H9 (cell line): ENCODE data around the gene TP73. TPM values are rescaled to one million over a fixed set of nuclear protein-coding genes. Genes with fewer than 3 reads are reported as not detected.

Source experiments
- DNase-seq: peaks from one replicate; pipeline ENCODE4 v3.0.0-alpha.2; 2017
- H2AFZ ChIP-seq: one replicate; pipeline ENCODE4 v1.6.1; 2013; ENCODE audit warnings: mild to moderate bottlenecking, low read length, control low read depth, moderate library complexity
- H2AK5ac ChIP-seq: 2 replicates; pipeline ENCODE4 v1.6.1; 2013; ENCODE audit warnings: low read length, control low read depth, mixed read lengths; ENCODE audit not compliant: insufficient read length
- H2BK120ac ChIP-seq: one replicate; pipeline ENCODE4 v1.6.1; 2013; ENCODE audit warnings: low read depth, mild to moderate bottlenecking, low read length, control low read depth, inconsistent platforms; ENCODE audit not compliant: poor library complexity, severe bottlenecking
- H2BK12ac ChIP-seq: 2 replicates; pipeline ENCODE4 v1.6.1; 2013; ENCODE audit warnings: low read length, control low read depth, mixed read lengths, low read depth; ENCODE audit not compliant: insufficient read length
- H2BK15ac ChIP-seq: 2 replicates; pipeline ENCODE4 v1.6.1; 2013; ENCODE audit warnings: low read depth, low read length, control low read depth
- H2BK20ac ChIP-seq: one replicate; pipeline ENCODE4 v1.6.1; 2013; ENCODE audit warnings: low read depth, mild to moderate bottlenecking, low read length, control low read depth, inconsistent platforms; ENCODE audit not compliant: poor library complexity, severe bottlenecking
- H2BK5ac ChIP-seq: 2 replicates; pipeline ENCODE4 v1.6.1; 2013; ENCODE audit warnings: low read length, control low read depth, mixed read lengths; ENCODE audit not compliant: insufficient read length
- H3K14ac ChIP-seq: 2 replicates; pipeline ENCODE4 v1.6.1; 2013; ENCODE audit warnings: low read length, control low read depth; ENCODE audit not compliant: insufficient read depth
- H3K18ac ChIP-seq: 2 replicates; pipeline ENCODE4 v1.6.1; 2013; ENCODE audit warnings: low read depth, mild to moderate bottlenecking, mixed read lengths, low read length, control low read depth; ENCODE audit not compliant: insufficient read length
- H3K23ac ChIP-seq: 2 replicates; pipeline ENCODE4 v1.6.1; 2013; ENCODE audit warnings: low read length, control low read depth, mixed read lengths, low read depth; ENCODE audit not compliant: insufficient read length
- H3K23me2 ChIP-seq: 2 replicates; pipeline ENCODE4 v1.6.1; 2013; ENCODE audit warnings: low read depth, mild to moderate bottlenecking, mixed read lengths, low read length, control low read depth; ENCODE audit not compliant: insufficient read length, poor library complexity, severe bottlenecking
- H3K27ac ChIP-seq: 2 replicates; pipeline ENCODE4 v1.5.1; 2013; ENCODE audit warnings: low read length, control low read depth, mixed read lengths, low read depth; ENCODE audit not compliant: insufficient read length
- H3K27me3 ChIP-seq: 2 replicates; pipeline ENCODE4 v1.6.1; 2013; ENCODE audit warnings: low read length, control low read depth, inconsistent platforms; ENCODE audit not compliant: insufficient read depth
- H3K4ac ChIP-seq: 2 replicates; pipeline ENCODE4 v1.6.1; 2013; ENCODE audit warnings: low read depth, mild to moderate bottlenecking, control low read depth, inconsistent platforms, low read length, moderate library complexity
- H3K4me1 ChIP-seq: 2 replicates; pipeline ENCODE4 v1.6.1; 2013; ENCODE audit warnings: low read length, control low read depth, inconsistent platforms; ENCODE audit not compliant: insufficient read depth
- H3K4me2 ChIP-seq: 2 replicates; pipeline ENCODE4 v1.6.1; 2013; ENCODE audit warnings: low read length, control low read depth, mixed read lengths; ENCODE audit not compliant: insufficient read length, insufficient read depth
- H3K56ac ChIP-seq: 2 replicates; pipeline ENCODE4 v1.6.1; 2013; ENCODE audit warnings: low read depth, mild to moderate bottlenecking, mixed read lengths, low read length, control low read depth; ENCODE audit not compliant: insufficient read length
- H3K79me1 ChIP-seq: 2 replicates; pipeline ENCODE4 v1.6.1; 2013; ENCODE audit warnings: low read depth, mild to moderate bottlenecking, moderate library complexity, low read length, control low read depth, inconsistent platforms; ENCODE audit not compliant: insufficient read depth, poor library complexity, severe bottlenecking
- H3K79me2 ChIP-seq: 2 replicates; pipeline ENCODE4 v1.6.1; 2013; ENCODE audit warnings: low read length, control low read depth, inconsistent platforms; ENCODE audit not compliant: insufficient read depth
- H3K9ac ChIP-seq: 2 replicates; pipeline ENCODE4 v1.6.1; 2013; ENCODE audit warnings: low read length, control low read depth, mixed read lengths; ENCODE audit not compliant: insufficient read length; ENCODE audit errors: extremely low read depth
- H3K9me3 ChIP-seq: one replicate; pipeline ENCODE4 v1.6.1; 2013; ENCODE audit warnings: low read depth, low read length, inconsistent platforms; ENCODE audit not compliant: control insufficient read depth
- H3T11ph ChIP-seq: one replicate; pipeline ENCODE4 v1.6.1; 2013; ENCODE audit warnings: mild to moderate bottlenecking, low read length, control low read depth, inconsistent platforms
- H4K20me1 ChIP-seq: one replicate; pipeline ENCODE4 v1.6.1; 2013; ENCODE audit not compliant: control insufficient read depth, insufficient read length, insufficient read depth
- H4K5ac ChIP-seq: 2 replicates; pipeline ENCODE4 v1.6.1; 2013; ENCODE audit warnings: low read depth, mild to moderate bottlenecking, mixed read lengths, low read length, control low read depth; ENCODE audit not compliant: insufficient read length
- H4K8ac ChIP-seq: replicated peaks from 2 replicates; pipeline ENCODE4 v1.6.1; 2013; ENCODE audit warnings: low read length, control low read depth, mixed read lengths, low read depth; ENCODE audit not compliant: insufficient read length
- H4K91ac ChIP-seq: 2 replicates; pipeline ENCODE4 v1.6.1; 2013; ENCODE audit warnings: low read depth, mild to moderate bottlenecking, moderate library complexity, mixed read lengths, low read length, control low read depth; ENCODE audit not compliant: insufficient read length
- H3K27ac Mint-ChIP-seq, 3 experiments: 2 replicates in 2 of 3; 3 replicates in 1 of 3; pipeline ENCODE4 v1.8.0; 2020 to 2021; ENCODE audit warnings: mixed read lengths in 3 of 3, mild to moderate bottlenecking in 1 of 3, moderate library complexity in 1 of 3
- H3K27me3 Mint-ChIP-seq: 2 replicates; pipeline ENCODE4 v1.8.0; 2021; ENCODE audit warnings: low read depth, mild to moderate bottlenecking, moderate library complexity, mixed read lengths
- H3K36me3 Mint-ChIP-seq, 3 experiments: 2 replicates in 2 of 3; 3 replicates in 1 of 3; pipeline ENCODE4 v1.8.0; 2020 to 2021; ENCODE audit warnings: low read depth in 3 of 3, mixed read lengths in 3 of 3; ENCODE audit not compliant: insufficient read depth in 1 of 3
- H3K4me1 Mint-ChIP-seq, 2 experiments: 2 replicates each; pipeline ENCODE4 v1.8.0; 2020; ENCODE audit warnings: mixed read lengths in 2 of 2
- H3K4me3 Mint-ChIP-seq, 2 experiments: 2 replicates in 1 of 2; 3 replicates in 1 of 2; pipeline ENCODE4 v1.8.0; 2020 to 2021; ENCODE audit warnings: mild to moderate bottlenecking in 2 of 2, mixed read lengths in 2 of 2, moderate library complexity in 1 of 2
- H3K9me3 Mint-ChIP-seq, 2 experiments: 2 replicates in 1 of 2; 3 replicates in 1 of 2; pipeline ENCODE4 v1.8.0; 2020; ENCODE audit warnings: mild to moderate bottlenecking in 2 of 2, mixed read lengths in 2 of 2, moderate library complexity in 1 of 2
- CTCF ChIP-seq: fragments of 200-600 bp; sonication (generic); conservative IDR thresholded peaks from 3 replicates; pipeline ENCODE4 v1.8.0; 2021; ENCODE audit warnings: antibody characterized with exemption, mild to moderate bottlenecking
- WGBS: extraction: QIAGEN DNeasy Blood & Tissue Kit; methylation state at CpG from one replicate; pipeline ENCODE4 v1.1.7; 2013; ENCODE audit warnings: missing lambda C conversion rate, low lambda C conversion rate, mixed read lengths; ENCODE audit not compliant: insufficient read length; ENCODE audit errors: extremely low coverage; 5-methylcytosine and 5-hydroxymethylcytosine counted together
- total RNA-seq: library from RNA; stranded (reverse); gene quantifications from 2 replicates; pipeline ENCODE4 v1.2.1, GENCODE V29; 2021

The TP73 gene
- total RNA-seq, 1 experiment from 2014 or later, result 4.7 TPM

GRCh38 chr1:3645666-3646355 is 6.5 kb upstream of the TP73 start:
- Histone ChIP-seq H4K5ac (no peak overlapping the region), H2BK12ac (no peak overlapping the region), H3K9ac (no peak overlapping the region), H2AK5ac (no peak overlapping the region), H3K14ac (no peak overlapping the region), H2AFZ (no peak overlapping the region), H3K27ac (no peak overlapping the region), H3K23ac (no peak overlapping the region), H3K27me3 (peaks cover 5% of the 10 kb centered on the region; the same call in 1 of the 2 replicates), H3K79me1 (no peaks in the 10 kb centered on the region), H4K8ac (no peak overlapping the region), H4K91ac (no peak overlapping the region), H3K9me3 (no peaks in the 10 kb centered on the region), H3T11ph (no peak overlapping the region), H3K56ac (no peak overlapping the region), H2BK15ac (no peak overlapping the region), H2BK20ac (no peak overlapping the region), H4K20me1 (no peaks in the 10 kb centered on the region), H3K4me1 (no peaks in the 10 kb centered on the region), H2BK120ac (no peak overlapping the region), H3K23me2 (peaks cover 13% of the 10 kb centered on the region), H3K4me2 (no peak overlapping the region), H3K79me2 (peaks cover 3% of the 10 kb centered on the region; the same call in 1 of the 2 replicates), H3K18ac (no peak overlapping the region), H2BK5ac (no peak overlapping the region), H3K4ac (no peak overlapping the region)
- H3K27me3 Mint-ChIP-seq, result peaks cover 9% of the 10 kb centered on the region
- TF ChIP-seq CTCF, result no peak
- DNase-seq, result no peak
- WGBS, result no CpG with 5 or more reads among the region's 27 CpGs
- H3K4me3 Mint-ChIP-seq, result no peak overlapping the region
- peaks cover 0 to 41% (median 16%) of the 10 kb centered on the region in 3 experiments for H3K36me3 Mint-ChIP-seq
- no peaks in the 10 kb centered on the region for H3K9me3 Mint-ChIP-seq
- no peak overlapping the region for H3K27ac Mint-ChIP-seq
- H3K4me1 Mint-ChIP-seq, result peaks cover 7 to 9% of the 10 kb centered on the region in 2 experiments; a peak in 3 of 4 replicates
